Mesendoderm (in vitro differentiated cells): Measurements from ENCODE around the gene ZCCHC7.

ENCODE experiments used
- DNase-seq: peaks from one replicate; pipeline ENCODE4 v3.0.0; 2013
- H2AK5ac ChIP-seq: 2 replicates; pipeline ENCODE4 v1.6.1; 2013; ENCODE audit warnings: low read length, inconsistent platforms
- H2BK120ac ChIP-seq: 2 replicates; pipeline ENCODE4 v1.6.1; 2013; ENCODE audit warnings: low read depth, mild to moderate bottlenecking, low read length, moderate library complexity, mixed read lengths
- H2BK15ac ChIP-seq: replicated peaks from 2 replicates; pipeline ENCODE4 v1.6.1; 2013; ENCODE audit warnings: low read depth, mild to moderate bottlenecking, moderate library complexity
- H2BK5ac ChIP-seq: 2 replicates; pipeline ENCODE4 v1.6.1; 2013; ENCODE audit warnings: low read length, inconsistent platforms
- H3K18ac ChIP-seq: 2 replicates; pipeline ENCODE4 v1.6.1; 2013; ENCODE audit warnings: mild to moderate bottlenecking, low read length, mixed read lengths
- H3K23ac ChIP-seq: one replicate; pipeline ENCODE4 v1.6.1; 2013; ENCODE audit warnings: low read length
- H3K27ac ChIP-seq: 2 replicates; pipeline ENCODE4 v1.5.1; 2013; ENCODE audit warnings: low read depth, mild to moderate bottlenecking, inconsistent platforms, low read length, moderate library complexity
- H3K27me3 ChIP-seq: 2 replicates; pipeline ENCODE4 v1.6.1; 2013; ENCODE audit warnings: low read length, control low read depth, mild to moderate bottlenecking, inconsistent platforms; ENCODE audit not compliant: insufficient read depth, poor library complexity
- H3K36me3 ChIP-seq: 2 replicates; pipeline ENCODE4 v1.6.1; 2013; ENCODE audit warnings: low read length, inconsistent platforms; ENCODE audit not compliant: control insufficient read depth, insufficient read depth
- H3K4ac ChIP-seq: one replicate; pipeline ENCODE4 v1.6.1; 2013; ENCODE audit warnings: low read depth, mild to moderate bottlenecking, low read length, moderate library complexity
- H3K4me1 ChIP-seq: 2 replicates; pipeline ENCODE4 v1.6.1; 2013; ENCODE audit warnings: low read depth, low read length, inconsistent platforms; ENCODE audit not compliant: control insufficient read depth
- H3K4me2 ChIP-seq: 2 replicates; pipeline ENCODE4 v1.6.1; 2013; ENCODE audit warnings: low read length
- H3K4me3 ChIP-seq: 2 replicates; pipeline ENCODE4 v1.5.1; 2013; ENCODE audit warnings: mild to moderate bottlenecking, low read length
- H3K56ac ChIP-seq: one replicate; pipeline ENCODE4 v1.6.1; 2013; ENCODE audit warnings: low read length
- H3K79me1 ChIP-seq: 2 replicates; pipeline ENCODE4 v1.6.1; 2013; ENCODE audit warnings: low read length, inconsistent platforms
- H3K79me2 ChIP-seq: 2 replicates; pipeline ENCODE4 v1.6.1; 2013; ENCODE audit warnings: mild to moderate bottlenecking, low read length; ENCODE audit not compliant: control insufficient read depth, insufficient read depth
- H3K9ac ChIP-seq: 2 replicates; pipeline ENCODE4 v1.6.1; 2013; ENCODE audit warnings: low read length, inconsistent platforms
- H4K5ac ChIP-seq: one replicate; pipeline ENCODE4 v1.6.1; 2013; ENCODE audit warnings: low read length
- H4K8ac ChIP-seq: one replicate; pipeline ENCODE4 v1.6.1; 2013; ENCODE audit warnings: low read depth, mild to moderate bottlenecking, control low read depth, low read length, moderate library complexity
- WGBS: extraction: QIAGEN DNeasy Blood & Tissue Kit; methylation state at CpG from one replicate; pipeline ENCODE4 v1.1.7; 2013; ENCODE audit warnings: low lambda C conversion rate, missing lambda C conversion rate; ENCODE audit not compliant: insufficient coverage; ENCODE audit errors: extremely low coverage; 5-methylcytosine and 5-hydroxymethylcytosine counted together

The ZCCHC7 gene

DNA sequence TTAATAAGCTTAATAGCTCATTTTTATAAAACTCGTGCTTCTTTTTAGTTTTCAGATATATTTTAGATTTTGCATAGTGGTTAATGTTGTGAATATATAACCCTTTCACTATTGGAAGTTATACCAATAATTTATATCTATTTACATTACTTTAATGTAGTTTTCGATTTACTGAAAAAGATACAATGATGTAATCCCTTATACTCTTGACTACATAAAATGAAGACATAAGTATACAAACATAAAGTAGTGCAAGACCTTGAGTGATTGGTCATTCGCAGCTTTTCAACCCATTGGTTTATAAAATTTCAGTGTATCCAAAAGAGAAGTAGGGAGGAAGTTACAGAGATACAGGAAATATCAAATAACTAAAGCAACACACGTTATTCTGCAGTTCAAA is 217.8 kb downstream of the ZCCHC7 start:
- Histone ChIP-seq H3K27ac (no peak overlapping the region), H2BK15ac (no peak overlapping the region), H2AK5ac (no peak overlapping the region), H3K18ac (no peak overlapping the region), H3K36me3 (no peaks in the 10 kb centered on the region), H3K4me3 (no peak overlapping the region), H4K8ac (no peak overlapping the region), H3K79me1 (no peaks in the 10 kb centered on the region), H3K4me1 (no peaks in the 10 kb centered on the region), H3K4ac (no peak overlapping the region), H3K56ac (no peak overlapping the region), H2BK120ac (no peak overlapping the region), H4K5ac (no peak overlapping the region), H3K27me3 (no peaks in the 10 kb centered on the region), H2BK5ac (no peak overlapping the region), H3K4me2 (no peak overlapping the region), H3K23ac (no peak overlapping the region), H3K79me2 (no peaks in the 10 kb centered on the region), H3K9ac (no peak overlapping the region)
- no CpG with 5 or more reads among the region's 4 CpGs for WGBS
- no peak for DNase-seq

DNA sequence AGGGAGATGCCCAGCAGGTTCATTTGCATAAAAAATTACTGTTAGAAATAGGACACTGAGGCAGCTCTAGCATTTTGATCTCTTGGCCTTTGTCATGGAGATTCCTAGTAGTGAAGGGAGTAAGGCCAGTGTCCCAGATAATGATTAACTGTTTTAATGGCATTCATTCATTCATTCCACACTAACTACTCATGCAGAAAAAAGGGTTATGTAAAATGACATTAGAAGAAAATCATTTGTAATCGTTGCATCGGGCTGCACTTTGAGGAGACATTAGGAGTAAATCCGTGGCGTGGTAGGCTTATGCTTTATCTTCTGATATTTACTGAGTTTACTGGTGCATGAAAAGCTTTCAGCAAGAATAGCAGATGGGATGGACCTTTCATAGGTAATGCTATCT is 219.5 kb downstream of the ZCCHC7 start:
- no peaks in the 10 kb centered on the region for H3K79me2 ChIP-seq

DNA sequence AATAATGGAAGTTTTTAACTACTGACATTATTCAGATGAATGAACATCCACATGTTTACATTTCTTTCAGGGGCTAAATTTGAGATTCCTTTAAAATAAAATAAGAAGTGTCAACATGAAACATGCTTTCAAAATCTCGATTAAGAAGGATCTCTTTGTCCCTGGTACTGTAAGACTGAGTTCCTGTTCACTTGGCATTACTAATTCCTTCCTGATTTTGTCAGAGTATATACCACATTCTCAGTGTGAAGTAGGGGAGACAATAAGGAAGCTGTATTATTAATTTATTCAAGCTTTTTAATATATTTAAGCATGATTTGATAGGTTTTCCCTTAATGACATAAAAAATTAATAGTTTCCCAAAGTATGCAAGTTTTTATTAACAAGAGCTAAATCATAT is 220.6 kb downstream of the ZCCHC7 start:
- no peak overlapping the region for H2BK15ac ChIP-seq
- H3K23ac ChIP-seq = no peak overlapping the region
- no peak overlapping the region for H4K8ac ChIP-seq
- H3K4ac ChIP-seq = no peak overlapping the region
- H3K79me2 ChIP-seq = no peaks in the 10 kb centered on the region
- H3K56ac ChIP-seq = no peak overlapping the region
- H4K5ac ChIP-seq = no peak overlapping the region
- H3K4me2 ChIP-seq = no peak overlapping the region
- H3K79me1 ChIP-seq = no peaks in the 10 kb centered on the region
- H3K4me1 ChIP-seq = no peaks in the 10 kb centered on the region
- H3K36me3 ChIP-seq = no peaks in the 10 kb centered on the region
- H2BK5ac ChIP-seq = no peak overlapping the region
- DNase-seq = no peak
- no peak overlapping the region for H3K9ac ChIP-seq
- H3K27ac ChIP-seq = no peak overlapping the region
- no peaks in the 10 kb centered on the region for H3K27me3 ChIP-seq
- no peak overlapping the region for H2BK120ac ChIP-seq
- no peak overlapping the region for H3K18ac ChIP-seq
- WGBS = no CpG with 5 or more reads among the region's 1 CpG
- no peak overlapping the region for H2AK5ac ChIP-seq
- H3K4me3 ChIP-seq = no peak overlapping the region

More for the DNA sequence above, 219.5 kb downstream of the ZCCHC7 start:
- H2BK15ac ChIP-seq = no peak overlapping the region
- H3K4me3 ChIP-seq = no peak overlapping the region
- no peak overlapping the region for H3K27ac ChIP-seq
- no peak overlapping the region for H2BK5ac ChIP-seq
- no peak overlapping the region for H3K4me2 ChIP-seq
- no peak overlapping the region for H4K5ac ChIP-seq
- no peak overlapping the region for H3K4ac ChIP-seq
- no peaks in the 10 kb centered on the region for H3K36me3 ChIP-seq
- H3K9ac ChIP-seq = no peak overlapping the region
- DNase-seq = peak; percentile 2
- H2BK120ac ChIP-seq = no peak overlapping the region
- no peak overlapping the region for H3K56ac ChIP-seq
- H3K23ac ChIP-seq = no peak overlapping the region
- whole genome bisulfite sequencing = no CpG with 5 or more reads among the region's 4 CpGs
- no peaks in the 10 kb centered on the region for H3K27me3 ChIP-seq
- H2AK5ac ChIP-seq = no peak overlapping the region
- no peaks in the 10 kb centered on the region for H3K79me1 ChIP-seq
- H3K4me1 ChIP-seq = no peaks in the 10 kb centered on the region
- H3K18ac ChIP-seq = no peak overlapping the region
- H4K8ac ChIP-seq = no peak overlapping the region

DNA sequence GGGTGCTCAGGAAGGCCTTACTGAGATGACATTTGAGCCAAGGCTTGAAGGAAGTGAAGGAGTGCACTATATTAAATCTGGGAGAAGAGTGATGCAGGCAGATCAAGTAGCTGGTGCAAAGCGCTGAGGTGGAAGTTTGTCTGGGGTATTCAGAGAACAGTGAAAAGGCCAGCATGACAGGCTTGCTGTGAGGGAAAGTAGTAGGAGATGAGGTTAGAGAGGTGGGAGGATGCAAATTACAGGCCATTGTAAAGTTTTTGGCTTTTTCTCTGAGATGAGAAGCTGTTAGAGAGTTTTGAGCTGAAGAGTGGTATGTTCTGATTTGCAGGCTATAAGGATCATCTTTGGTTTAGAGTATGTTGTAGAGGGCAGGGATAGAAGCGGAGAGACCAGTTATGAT is 221.3 kb downstream of the ZCCHC7 start:
- WGBS = no CpG with 5 or more reads among the region's 2 CpGs
- H2BK5ac ChIP-seq = no peak overlapping the region
- no peak for DNase-seq
- no peak overlapping the region for H3K23ac ChIP-seq
- no peak overlapping the region for H2BK15ac ChIP-seq
- no peaks in the 10 kb centered on the region for H3K4me1 ChIP-seq
- H3K79me1 ChIP-seq = no peaks in the 10 kb centered on the region
- H4K8ac ChIP-seq = no peak overlapping the region
- no peak overlapping the region for H3K9ac ChIP-seq
- H3K27ac ChIP-seq = no peak overlapping the region
- H3K4ac ChIP-seq = no peak overlapping the region
- no peak overlapping the region for H3K18ac ChIP-seq
- H3K27me3 ChIP-seq = no peaks in the 10 kb centered on the region
- H3K4me2 ChIP-seq = no peak overlapping the region
- no peak overlapping the region for H2BK120ac ChIP-seq
- no peak overlapping the region for H2AK5ac ChIP-seq
- no peak overlapping the region for H3K4me3 ChIP-seq
- no peaks in the 10 kb centered on the region for H3K36me3 ChIP-seq
- H3K79me2 ChIP-seq = no peaks in the 10 kb centered on the region
- no peak overlapping the region for H3K56ac ChIP-seq
- H4K5ac ChIP-seq = no peak overlapping the region

DNA sequence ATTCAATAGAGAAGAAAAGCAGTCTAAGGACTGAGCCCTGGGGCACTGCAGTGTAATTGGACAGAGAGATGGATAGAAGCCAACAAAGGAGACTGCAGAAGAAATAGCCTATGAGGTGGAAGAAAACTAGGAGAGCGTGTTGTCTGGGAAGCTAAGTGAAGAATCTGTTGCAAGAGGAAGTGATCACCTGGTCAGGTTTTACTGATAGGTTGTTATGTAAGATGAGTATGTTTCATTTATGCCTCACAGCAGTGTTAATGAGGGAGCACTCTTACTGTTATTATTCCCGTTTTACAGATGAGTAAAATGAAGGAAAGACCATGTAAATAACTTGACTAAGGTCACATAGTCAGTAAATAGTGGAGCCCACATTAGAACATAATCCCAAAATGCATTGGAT is 222.1 kb downstream of the ZCCHC7 start:
- no peaks in the 10 kb centered on the region for H3K79me1 ChIP-seq
- H3K18ac ChIP-seq = no peak overlapping the region
- no peak overlapping the region for H4K8ac ChIP-seq
- H3K23ac ChIP-seq = no peak overlapping the region
- DNase-seq = no peak
- no peak overlapping the region for H2BK5ac ChIP-seq
- H3K9ac ChIP-seq = no peak overlapping the region
- no peaks in the 10 kb centered on the region for H3K4me1 ChIP-seq
- no CpG with 5 or more reads among the region's 2 CpGs for WGBS
- no peaks in the 10 kb centered on the region for H3K79me2 ChIP-seq
- no peak overlapping the region for H2BK15ac ChIP-seq
- no peak overlapping the region for H2AK5ac ChIP-seq
- H3K4me2 ChIP-seq = no peak overlapping the region
- H3K36me3 ChIP-seq = no peaks in the 10 kb centered on the region
- no peak overlapping the region for H2BK120ac ChIP-seq
- no peak overlapping the region for H3K27ac ChIP-seq
- no peak overlapping the region for H3K4me3 ChIP-seq
- no peak overlapping the region for H3K4ac ChIP-seq
- H4K5ac ChIP-seq = no peak overlapping the region
- no peaks in the 10 kb centered on the region for H3K27me3 ChIP-seq
- H3K56ac ChIP-seq = no peak overlapping the region

DNA sequence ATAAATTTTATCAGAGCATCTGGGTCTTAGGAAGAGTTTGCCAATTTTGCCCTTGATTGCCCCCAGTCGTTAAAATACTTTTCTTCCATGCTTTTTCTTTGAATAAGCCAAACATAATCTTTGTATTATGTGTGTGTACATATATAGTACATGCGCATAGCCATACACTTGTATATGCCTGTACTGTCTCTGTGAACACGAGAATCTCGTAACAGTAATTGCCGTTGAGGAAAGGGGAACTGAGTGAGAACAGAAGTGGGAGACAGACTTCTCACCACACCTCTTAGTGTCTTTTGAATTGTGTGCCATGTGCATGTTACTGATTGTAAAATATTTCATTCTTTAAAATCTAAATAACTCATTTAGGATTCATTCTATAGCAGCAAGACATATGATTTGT is 222.5 kb downstream of the ZCCHC7 start:
- Histone ChIP-seq H3K4me1 (no peaks in the 10 kb centered on the region), H2AK5ac (no peak overlapping the region), H3K9ac (no peak overlapping the region), H2BK5ac (no peak overlapping the region), H3K4ac (no peak overlapping the region), H3K27ac (no peak overlapping the region), H3K79me1 (no peaks in the 10 kb centered on the region), H2BK15ac (no peak overlapping the region), H4K5ac (no peak overlapping the region), H3K18ac (no peak overlapping the region), H3K56ac (no peak overlapping the region), H3K23ac (no peak overlapping the region), H3K27me3 (no peaks in the 10 kb centered on the region), H3K4me2 (no peak overlapping the region), H2BK120ac (no peak overlapping the region), H3K4me3 (no peak overlapping the region), H3K79me2 (no peaks in the 10 kb centered on the region), H3K36me3 (no peaks in the 10 kb centered on the region), H4K8ac (no peak overlapping the region)
- WGBS = no CpG with 5 or more reads among the region's 5 CpGs
- no peak for DNase-seq
